ENCODE data around the gene CD244.
A peak's percentile ranks its signal among the peaks of the same experiment; 100 is the strongest.
"Not testable (repeated sequence)": the region's sequence is repeated elsewhere in the genome, so short reads cannot be mapped to it uniquely, and the experiment has no call there.

Gene CD244, protein sequence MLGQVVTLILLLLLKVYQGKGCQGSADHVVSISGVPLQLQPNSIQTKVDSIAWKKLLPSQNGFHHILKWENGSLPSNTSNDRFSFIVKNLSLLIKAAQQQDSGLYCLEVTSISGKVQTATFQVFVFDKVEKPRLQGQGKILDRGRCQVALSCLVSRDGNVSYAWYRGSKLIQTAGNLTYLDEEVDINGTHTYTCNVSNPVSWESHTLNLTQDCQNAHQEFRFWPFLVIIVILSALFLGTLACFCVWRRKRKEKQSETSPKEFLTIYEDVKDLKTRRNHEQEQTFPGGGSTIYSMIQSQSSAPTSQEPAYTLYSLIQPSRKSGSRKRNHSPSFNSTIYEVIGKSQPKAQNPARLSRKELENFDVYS

DNA sequence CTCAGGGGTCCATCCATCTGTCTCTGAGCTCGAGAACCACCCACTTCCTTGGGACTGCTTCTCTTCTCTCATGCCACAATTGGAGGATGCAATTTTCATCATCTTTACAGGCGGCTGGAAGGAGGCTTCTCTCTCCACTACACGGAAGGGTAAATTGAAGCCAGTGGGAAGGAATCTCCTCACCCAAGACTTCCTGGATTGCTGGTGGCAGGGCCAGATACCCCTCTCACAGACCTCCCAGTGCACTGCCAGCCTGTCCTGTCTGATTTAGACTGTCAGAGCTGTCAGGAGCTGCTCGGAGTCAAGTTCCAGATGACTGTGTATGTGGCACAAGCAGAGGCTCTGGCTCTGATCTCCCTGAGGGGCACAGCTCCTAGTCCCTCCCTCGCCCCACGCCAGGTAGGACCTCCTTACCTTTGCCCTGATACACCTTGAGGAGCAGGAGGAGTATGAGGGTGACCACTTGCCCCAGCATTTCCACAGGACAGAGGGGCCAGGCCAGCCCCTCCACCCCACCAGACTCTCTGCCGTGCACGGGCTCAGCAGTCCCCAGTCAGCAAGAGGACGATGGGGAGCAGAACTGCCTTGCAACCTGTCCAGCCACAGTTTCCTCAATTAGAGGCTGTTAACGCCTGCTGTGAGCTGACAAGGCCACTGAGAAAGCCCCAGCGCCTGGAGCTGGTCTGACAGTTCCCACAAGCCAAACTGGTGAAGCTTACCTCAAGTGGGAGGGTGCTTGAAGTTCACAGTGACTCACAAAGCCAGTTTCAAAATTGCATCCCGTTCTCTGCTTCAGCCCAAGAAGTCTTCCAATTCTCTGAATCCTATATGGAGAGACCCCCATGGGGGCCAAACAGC, at the start of gene CD244:
CD244 (minus strand) TSS at position 685 of the 858 bp plus-strand sequence; CDS start at position 475, 210 bp downstream.
- peak; percentile 61 to 88 for DNase-seq

DNA sequence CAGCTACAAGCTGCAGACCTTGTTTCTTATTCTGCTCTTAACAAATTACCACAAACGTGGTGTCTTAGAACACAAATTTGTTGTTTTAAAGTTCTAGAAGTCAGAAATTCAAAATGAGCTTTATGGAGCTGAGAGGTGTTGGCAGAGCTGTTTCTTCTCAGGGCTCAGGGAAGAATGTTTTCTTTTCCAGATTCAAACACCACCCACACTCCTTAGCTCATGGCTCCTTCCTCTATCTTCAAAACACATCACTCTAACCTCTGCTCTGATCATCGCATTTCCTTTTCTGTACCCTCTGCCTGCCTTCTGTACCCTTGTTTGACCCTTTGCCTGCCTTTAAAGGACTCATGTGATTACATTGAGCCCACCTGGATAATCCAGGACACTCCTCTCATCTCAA, 49.2 kb upstream of the CD244 start:
- DNase-seq, result no peak

DNA sequence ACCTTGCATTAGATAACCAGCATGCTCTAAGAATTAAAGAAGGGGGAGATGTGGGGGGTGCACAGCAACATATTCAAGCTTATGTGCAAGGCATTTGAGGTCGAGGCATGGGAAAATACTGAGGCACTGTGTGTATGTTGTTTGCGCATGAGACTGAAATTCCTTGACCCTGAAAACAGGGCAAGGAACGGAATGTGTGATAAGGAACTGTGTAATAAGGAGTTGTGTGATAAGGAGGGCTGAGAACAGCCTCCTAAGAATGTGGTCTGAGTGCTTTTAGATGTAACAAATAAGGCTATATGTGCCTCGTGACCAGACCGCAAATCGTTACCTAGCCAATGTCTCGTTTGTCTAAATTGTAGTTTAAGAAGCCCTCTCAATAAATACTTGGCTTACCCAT, 48.8 kb upstream of the CD244 start:
- DNase-seq, result no peak

DNA sequence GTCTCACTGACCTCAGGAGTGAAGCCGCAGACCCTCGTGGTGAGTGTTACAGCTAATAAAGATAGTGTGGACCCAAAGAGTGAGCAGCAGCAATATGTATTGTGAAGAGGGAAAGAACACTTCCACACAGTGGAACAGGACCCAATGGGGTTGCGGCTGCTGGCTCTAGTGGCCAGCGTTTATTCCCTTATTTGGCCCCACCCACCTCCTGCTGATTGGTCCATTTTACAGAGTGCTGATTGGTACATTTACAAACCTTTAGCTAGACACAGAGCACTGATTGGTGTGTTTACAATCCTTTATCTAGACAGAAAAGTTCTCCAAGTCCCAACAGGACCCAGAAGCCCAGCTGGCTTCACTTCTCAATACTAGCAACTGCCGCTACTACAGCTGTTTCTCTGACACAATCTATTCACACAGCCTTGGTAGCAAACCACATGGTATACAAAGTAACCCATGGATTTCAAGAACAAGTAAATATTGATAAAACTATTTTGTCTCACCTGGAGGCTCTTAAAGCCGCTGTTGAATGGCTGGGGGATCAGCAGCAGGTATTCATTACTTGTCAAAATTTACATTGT, 47.6 kb upstream of the CD244 start:
- no peak for DNase-seq

DNA sequence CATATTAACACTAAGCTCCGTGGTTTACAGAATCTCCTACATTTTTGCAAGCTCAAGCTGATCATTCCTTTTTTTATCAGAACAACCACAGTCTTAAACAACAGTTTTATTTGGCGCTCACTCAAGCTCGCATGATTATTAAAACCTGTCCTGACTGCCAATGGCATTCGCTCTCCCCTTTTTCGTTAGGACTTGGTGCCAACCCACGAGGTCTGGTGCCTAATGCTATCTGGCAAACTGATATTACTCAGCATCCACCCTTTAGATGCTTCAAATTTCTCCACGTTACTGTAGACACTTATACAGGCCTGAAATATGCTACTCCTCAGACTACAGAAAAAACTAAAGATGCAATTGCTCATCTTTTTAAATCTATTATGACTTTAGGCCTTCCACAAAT, 45.3 kb upstream of the CD244 start:
- no peak for DNase-seq

DNA sequence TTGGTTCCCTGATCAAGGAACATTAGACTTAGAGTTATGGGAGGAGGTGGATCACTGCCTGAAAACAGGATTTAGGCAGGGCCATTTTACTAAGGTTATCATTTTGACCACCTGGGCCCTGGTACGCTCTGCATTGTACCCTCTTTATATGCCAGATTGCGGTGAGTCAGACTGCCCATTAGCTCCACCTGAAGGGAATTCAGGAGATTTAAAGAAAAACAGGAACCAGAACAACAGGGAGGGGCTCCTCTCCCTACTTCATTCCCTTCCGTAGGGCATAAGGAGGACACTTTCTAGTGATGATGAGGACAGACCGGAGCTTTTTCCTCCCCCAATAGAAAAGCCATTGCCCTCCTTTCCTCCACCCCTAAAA, 42.9 kb upstream of the CD244 start:
- DNase-seq, result no peak

DNA sequence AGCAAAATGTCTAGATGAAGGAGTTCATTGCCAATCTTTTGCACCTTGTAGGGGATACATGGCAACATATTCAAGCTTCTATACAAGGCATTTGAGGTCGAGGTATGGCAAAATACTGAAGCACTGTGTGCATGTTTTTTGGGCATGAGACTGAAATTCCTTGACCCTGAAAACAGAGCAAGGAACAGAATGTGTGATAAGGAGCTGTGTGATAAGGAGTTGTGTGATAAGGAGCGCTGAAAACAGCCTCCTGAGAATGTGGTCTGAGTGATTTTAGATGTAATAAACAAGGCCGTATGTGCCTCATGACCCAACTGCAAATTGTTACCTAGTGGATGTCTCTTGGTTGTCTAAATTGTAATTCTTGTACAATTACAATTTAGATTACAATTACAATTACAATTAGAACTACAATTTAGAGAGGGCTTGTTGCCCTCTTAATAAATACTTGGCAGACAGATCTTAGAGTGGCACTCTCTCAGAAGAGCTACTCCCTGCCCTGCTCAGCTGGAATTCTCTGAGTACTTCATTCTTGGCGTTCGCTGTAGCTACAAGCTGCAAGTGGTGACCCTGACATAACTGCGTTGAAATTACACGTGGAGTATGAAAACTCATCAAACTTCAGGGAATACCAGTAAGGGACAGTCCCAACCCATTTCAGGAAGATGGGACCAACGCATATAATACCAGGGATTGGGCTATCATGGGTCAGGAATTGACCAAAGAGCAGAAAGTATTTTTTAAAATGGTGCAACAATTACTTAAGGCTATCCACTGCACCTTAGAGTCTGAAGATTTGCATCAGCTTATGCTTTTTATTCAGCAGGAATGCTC, 42.3 kb upstream of the CD244 start:
- no peak for DNase-seq

DNA sequence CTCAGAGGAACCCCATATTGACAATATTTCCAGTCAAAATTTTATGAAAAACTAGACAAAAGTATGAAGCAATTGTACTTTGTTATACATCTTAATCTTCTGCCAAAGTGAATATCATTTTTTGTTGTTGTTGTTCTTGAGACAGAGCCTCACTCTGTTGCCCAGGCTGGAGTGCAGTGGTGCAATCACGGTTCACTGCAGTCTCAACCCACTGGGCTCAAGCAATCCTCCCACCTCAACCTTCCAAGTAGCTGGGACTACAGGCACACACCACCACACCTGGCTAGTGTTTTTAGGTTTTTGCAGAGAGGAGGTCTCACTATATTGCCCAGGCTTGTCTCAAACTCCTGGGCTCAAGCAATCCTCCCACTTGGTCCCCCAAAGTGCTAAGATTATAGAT, 39.6 kb upstream of the CD244 start:
- not testable (repeated sequence) for DNase-seq

DNA sequence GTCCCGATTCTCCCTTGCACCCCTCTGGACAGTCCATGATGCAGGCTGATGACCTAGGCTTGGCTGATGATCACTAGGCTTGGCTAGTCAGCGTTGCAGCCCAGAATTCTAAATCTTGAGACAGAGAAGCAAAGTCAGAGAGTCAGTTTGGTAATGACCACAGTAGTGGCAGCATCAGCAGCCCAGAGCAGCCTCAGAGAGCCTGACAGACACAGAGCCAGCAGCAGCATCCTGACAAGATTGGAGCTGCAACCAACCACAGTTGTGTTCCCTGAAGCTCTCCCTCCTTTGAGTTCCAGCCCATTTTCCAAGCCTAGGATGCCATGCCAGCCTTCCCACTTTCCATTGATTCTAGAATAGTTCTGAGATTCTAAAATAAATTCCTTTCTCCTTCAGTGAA, 39.1 kb upstream of the CD244 start:
- no peak for DNase-seq

DNA sequence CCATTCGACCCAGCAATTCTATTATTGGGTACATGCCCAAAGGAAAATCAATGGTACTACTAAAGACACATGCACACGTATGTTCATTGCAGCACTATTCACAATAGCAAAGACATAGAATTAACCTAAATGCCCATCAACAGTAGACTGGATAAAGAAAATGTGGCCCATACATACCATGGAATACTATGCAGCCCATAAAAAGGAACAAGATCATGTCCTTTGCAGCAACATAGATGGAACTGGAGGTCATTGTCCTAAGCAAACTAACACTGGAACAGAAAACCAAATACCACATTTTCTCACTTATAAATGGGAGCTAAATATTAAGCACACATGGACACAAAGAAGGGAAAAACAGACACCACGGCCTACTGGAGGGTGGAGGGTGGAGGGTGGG, 38.0 kb upstream of the CD244 start:
- DNase-seq, result not testable (repeated sequence)

DNA sequence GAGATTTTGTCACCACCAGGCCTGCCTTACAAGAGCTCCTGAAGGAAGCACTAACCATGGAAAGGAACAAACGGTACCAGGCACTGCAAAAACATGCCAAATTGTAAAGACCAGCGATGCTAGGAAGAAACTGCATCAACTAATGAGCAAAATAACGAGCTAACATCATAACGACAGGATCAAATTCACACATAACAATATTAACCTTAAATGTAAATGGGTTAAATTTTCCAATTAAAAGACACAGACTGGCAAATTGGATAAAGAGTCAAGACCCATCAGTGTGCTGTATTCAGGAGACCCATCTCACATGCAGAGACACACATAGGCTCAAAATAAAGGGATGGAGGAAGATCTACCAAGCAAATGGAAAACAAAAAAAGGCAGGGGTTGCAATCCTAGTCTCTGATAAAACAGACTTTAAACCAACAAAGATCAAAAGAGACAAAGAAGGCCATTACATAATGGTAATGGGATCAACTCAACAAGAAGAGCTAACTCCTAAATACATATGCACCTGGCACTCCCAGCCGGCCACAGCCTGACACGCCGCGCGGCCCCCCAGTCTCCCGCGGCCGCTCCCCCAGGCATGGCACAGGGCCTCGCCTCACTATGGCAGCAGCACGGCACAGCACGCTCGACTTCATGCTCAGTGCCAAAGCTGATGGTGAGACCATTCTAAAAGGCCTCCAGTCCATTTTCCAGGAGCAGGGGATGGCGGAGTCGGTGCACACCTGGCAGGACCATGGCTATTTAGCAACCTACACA, 31.9 kb upstream of the CD244 start:
- not testable (repeated sequence) for DNase-seq

DNA sequence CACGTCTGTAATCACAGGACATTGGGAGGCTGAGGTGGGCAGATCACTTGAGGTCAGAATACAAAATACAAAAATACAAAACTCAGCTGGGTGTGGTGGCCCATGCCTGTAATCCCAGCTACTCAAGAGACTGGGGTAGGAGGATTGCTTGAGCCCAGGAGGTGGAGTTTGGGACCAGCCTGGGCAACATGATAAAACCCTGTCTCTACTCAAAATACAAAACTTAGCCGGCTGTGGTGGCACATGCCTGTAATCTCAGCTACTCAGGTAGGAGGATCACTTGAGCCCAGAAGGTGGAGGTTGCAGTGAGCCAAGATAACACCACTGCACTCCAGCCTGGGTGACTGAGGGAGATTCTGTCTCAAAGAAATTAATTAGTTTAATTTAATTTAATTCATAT, 28.8 kb upstream of the CD244 start:
- no peak for DNase-seq

DNA sequence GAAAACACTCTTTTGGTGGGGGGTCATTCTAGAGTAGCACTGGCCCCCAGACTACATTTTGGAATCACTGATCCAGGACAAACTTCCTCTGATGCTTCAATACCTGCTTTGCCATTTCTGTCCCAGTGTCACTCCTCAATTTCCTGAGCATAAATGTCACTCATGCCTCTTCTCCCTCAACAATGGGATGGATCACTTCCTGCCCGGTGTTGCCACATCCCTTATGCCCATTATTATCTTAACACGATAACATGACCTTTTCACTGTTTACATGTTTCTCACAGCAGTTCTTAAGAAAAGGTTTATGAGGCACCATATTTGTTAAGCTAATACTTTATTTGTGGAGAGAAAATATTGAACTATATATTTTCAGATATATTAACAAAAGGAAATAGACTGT, 26.2 kb upstream of the CD244 start:
- DNase-seq, result no peak

DNA sequence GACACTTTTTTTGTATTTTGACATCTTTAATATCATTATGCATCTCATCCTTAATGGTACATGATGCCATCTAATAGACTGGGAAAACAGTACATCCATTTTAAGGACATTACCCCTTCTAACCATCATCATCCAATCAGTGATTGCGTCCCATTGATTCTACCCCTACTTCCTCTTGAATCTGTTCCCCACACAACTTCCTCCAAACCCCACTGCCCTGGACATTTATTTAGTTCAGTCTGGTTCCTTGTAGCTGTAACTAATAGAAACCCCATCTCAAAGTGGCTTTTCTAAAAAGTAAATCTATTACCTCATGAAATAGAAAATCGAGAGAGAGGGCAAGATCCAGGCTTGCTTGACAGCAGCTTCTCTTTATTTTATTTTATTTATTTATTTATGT, 24.4 kb upstream of the CD244 start:
- DNase-seq, result no peak

DNA sequence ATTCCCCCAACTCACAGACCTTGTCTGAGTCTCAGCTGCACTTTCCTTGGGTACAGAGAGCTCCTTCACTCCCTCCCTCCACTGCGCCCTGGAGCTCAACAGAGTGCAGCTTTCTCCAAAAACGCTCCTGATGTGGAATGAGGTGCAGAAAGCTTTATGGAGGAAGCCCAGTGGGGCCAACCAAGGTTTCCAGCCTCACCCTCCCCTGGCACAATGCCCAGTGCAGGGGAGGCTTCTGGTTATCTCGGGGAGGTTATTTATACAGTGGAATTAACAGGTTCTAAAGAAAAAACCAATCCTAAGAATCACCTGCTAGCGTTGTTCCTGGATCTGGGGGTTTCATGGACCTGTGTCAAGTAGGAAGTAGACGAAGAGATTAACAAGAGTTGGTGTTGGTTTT, 22.4 kb upstream of the CD244 start, which contains the start of gene ITLN1:
ITLN1 (minus strand) TSS at position 139 of the 400 bp plus-strand sequence. CDS start 303 bp downstream, outside the sequence.
- no peak for DNase-seq

DNA sequence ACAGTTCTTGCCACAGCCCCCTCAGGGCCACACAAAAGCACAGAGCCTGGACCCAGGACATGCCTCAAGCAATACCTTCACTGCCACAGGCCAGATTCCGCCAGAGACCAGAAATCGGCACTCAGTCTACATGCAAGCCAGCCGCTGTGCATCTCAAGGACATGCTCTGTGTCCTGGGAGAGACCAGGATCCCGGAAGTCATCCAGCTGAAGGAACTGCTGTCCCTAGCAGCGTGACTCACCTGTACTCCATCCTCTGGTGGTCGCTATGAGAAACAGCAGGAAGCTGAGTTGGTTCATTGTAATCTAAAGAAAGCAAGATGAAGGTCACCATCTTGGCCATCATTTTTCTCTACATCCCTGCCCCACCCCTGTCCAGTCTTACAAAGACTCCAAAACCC, 21.9 kb upstream of the CD244 start:
- DNase-seq, result no peak

DNA sequence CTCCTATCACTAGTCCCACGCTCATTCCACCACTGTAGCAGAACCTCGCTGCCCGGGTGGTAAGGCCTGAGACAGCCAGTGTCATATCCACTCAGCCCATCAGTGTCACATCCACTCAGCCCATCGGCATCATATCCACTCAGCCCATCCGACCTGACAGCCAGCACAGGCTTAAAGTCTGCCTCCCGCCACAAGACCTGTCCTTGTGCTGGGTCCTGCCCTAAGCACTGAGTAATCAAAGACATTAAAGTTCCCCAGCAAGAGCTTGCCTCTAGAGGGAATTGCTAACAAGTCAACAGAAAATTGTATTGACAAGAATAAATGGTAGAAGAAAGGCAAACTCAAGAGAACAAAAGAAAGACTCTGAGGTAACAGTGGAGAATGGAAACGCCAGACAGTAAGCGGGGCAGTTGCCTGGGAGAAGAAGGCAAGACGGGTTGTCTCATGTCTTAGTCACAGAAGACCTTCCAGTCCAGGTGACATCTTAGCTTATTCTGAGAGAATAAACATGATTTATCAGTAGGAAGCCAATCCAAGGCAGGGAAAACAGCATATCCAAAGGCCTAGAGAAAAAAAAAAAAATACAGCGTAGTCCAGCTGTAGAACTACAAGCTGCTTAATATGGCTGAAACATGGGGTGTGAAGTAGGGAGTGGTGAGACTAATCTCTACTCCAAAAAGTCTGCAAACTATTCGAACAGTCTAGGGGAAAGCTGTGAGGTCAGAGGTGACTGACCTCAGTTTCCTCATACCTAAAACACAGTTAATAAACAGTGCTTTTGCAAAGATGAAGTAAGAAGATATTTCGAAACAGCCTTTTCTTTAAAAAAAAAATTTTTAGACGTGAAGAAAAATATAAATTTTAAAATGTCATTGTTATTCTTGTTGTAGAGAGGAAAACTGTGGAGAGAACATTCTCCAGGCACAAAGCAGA, 21.2 kb upstream of the CD244 start:
- DNase-seq, result no peak

DNA sequence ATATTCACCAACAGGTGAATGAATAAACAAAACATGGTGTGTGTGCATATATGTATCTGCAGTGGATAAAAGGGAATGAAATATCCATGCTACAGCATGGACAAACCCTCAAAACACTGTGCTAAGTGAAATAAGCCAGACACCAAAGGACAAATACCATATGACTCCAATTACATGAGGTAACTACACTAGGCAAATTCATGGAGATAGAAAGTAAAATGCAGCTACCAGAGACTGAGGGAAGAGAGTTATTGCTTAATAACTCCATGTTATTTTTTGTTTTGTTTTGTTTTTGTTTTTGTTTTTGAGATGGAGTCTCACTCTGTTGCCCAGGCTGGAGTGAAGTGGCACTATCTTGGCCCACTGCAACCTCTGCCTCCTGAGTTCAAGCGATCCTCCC, 19.9 kb upstream of the CD244 start:
- no peak for DNase-seq

DNA sequence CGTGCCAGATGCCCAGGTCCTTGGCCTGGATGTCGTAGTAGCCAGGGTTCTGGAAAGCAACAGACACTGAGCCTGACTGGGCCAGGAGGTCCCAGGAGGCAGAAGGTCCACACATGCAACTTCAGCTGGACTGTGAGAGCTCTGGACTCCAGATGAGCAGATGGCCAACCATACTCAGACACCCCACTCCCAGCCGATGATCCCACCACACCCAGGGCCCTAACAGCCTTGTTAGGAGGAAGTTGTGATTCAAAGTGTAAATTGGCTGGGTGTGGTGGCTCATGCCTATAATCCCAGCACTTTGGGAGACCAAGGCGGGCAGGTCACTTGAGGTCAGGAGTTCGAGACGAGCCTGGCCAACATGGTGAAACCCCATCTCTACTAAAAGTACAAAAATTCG, 18.6 kb upstream of the CD244 start:
- not testable (repeated sequence) for DNase-seq

DNA sequence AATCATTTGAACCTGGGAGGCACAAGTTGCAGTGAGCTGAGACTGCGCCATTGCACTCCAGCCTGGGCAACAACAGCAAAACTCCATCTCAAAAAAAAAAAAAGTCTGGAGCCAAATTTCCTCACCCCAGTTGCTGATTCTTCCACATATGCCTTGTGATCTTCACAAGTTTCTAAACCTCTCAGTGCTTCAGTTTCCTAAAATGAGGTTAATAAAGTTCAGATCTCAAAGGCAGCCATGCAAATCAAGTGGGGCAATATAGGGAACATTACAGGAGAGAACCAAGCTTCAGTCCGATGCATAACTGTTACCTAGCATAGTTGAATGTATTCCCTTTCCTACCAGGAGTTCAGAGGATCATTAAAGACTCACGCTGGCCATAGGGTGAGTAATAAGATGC, 17.5 kb upstream of the CD244 start:
- DNase-seq, result no peak

DNA sequence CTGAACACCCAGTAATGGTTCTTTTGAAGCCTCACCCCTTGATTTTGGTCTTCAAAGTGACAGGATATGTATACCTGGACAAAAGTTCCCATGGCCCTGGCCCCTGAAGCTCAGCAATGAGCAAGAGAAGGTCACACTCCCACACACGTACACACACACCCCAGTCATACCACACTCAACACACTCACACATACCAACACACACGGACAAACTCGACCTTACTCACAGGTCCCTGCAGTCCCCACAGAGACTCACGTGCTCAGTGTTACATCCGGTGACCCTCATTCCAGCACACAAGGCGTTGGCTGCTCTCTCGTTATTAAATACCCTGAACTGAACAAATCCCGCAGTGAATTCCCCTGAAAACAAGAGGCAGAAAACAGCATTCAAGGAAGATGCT, 16.4 kb upstream of the CD244 start:
- DNase-seq, result no peak
